NCI-H128 (cell line): ENCODE measurements around the gene MAML2.
"Not testable (repeated sequence)": the region's sequence is repeated elsewhere in the genome, so short reads cannot be mapped to it uniquely, and the experiment has no call there.

ENCODE experiments used
- DNase-seq: peaks from one replicate; lab custom pipeline; 2025; ENCODE audit not compliant: unreplicated experiment; lab: John Stamatoyannopoulos, UW

The MAML2 gene

DNA sequence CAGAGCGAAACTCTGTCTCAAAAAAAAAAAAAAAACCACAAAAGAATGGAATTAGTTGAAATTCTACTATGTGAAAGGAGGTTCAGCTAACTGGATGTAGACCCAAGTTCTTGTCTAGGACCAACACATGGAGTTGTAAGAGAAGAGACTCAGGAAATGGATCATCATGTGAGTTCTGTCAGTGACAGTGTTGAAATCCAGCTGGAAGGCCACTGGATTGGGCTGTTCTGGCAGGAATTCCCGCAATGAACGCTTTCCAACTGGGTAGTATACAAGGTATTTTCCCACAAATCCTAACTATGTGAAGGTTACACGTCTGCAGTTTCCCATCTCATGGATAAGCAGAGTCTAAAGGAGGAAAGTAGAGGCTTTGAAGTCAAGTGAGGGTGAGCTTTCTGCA is 151.2 kb downstream of the MAML2 start:
- no peak for DNase-seq

DNA sequence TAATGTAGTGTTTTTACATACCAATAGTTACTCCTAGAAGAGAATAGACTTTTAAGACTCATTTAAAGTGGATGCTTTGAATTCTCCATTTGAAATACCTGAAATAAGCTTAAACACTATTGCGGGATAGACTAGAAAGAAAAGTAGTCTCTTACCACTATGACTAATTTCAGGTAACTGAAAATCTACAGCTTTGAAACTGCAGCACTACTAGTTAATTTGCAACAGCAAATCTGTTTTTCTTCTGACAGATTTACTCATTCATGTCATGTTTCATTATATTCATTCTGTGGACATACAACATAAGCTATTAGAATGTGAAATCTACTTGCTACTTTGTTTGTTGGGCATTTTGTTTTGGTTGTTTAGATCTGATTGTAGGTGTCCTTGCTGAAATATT is 153.6 kb downstream of the MAML2 start:
- no peak for DNase-seq

DNA sequence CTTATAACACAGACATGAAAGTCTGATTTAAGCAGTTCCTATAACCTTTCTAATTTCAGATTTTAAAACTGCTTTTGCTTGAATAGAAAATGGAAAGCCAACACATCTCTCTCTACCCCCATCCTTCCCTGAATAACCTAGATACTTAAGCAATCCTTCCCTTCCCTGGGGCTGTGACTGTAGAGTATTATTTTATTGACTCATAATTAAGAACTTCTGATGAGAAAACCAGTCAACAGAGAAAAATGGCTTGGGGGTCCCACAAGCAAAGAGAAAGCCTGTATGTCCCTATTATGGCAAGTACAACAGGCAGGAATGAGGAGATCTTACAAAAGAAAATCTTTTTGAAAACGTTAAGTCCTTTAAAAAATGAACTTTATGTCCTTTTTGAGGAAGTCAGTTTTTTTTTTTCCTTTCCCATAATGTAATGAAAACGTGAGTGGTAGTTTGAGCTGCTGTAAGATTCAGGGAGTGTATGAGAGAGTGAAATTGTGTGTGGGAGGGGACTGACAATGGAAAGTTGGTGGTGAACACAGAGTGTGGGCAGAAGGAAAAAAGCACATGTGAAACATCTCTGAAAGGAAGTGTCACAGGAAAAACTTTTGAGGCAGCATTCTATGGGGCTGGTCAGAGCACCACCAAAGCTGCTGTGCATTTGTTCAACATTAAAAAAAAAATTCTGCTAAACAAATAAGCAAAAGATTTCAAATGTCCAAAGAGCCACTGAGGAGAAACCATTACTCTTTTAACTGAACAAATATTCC is 154.6 kb downstream of the MAML2 start:
- no peak for DNase-seq

DNA sequence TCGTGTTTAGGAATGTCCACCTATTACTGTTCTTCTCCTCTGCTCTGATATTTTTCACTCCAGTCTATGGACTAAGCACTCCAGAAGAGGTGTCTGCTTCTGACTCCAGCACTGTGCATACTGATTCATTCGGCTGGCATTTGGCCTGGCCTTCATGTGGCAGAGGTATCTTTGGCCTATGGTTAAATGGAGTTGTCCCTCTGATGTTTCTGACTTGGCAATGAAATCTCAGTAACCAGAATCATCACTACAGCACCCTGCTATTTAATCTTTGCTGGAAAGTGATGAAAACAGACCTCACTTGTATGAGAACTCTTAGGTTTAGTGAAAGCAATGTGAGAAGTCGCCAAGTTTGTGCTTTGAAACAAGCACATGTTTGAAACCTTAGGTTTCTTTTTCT is 155.2 kb downstream of the MAML2 start:
- no peak for DNase-seq

DNA sequence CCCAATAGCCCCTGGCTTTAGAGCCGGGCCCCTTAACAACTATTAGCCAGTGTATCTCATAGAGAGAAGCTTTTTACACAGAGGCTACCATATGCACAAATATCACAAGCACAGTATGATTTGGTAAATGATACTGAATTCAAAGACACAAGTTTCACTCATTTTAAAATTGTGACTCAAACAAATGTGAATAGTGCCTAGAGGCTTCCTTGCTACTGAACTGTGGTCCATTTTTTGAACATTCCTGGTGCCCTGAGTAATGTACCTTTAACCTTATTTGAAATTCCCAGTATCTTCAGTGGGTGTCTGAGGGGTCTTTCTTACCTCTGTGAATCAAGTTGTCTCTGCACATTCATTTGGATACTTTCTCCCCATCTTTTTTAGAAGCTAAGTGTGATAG is 156.2 kb downstream of the MAML2 start:
- DNase-seq = no peak

DNA sequence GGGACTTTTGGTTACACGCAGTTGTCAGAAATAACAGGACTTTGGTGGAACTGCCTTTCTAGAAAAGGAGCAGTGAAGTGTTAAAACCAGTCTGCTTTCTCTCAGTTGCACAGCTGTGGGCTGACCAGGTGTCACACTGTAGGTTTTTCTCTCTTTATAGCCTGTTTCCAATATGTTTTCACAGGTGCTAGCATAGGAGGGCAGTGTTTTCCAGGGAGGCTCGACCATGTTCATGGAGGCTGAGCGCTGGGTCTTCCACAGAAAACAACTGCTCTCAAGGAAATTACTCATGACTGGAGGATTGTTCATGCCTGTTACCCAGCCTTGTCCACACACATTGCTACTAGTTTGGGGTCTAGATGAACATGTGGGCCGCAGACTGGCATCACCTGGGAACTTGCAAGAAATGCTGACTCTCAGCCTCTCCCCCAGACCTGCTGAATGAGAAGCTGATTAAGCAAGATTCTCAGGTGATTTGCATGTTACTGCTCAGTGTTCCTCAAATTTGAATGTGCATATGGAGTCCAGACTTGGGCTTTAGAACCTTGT is 157.7 kb downstream of the MAML2 start:
- no peak for DNase-seq

DNA sequence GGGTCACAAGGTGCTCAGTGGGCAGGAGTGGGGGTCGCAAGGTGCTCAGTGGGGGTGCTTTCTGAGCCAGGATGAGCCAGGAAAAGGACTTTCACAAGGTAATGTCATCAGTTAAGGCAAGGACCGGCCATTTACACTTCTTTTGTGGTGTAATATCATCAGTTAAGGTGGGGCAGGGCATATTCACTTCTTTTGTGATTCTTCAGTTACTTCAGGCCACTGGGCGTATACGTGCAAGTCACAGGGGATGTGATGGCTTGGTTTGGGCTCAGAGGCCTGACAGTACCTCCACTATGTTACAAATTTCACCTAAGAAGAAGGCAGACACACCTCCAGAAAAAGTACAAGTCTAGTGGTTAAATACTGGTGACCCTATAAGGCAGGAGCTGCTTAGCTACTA is 162.1 kb downstream of the MAML2 start:
- not testable (repeated sequence) for DNase-seq

DNA sequence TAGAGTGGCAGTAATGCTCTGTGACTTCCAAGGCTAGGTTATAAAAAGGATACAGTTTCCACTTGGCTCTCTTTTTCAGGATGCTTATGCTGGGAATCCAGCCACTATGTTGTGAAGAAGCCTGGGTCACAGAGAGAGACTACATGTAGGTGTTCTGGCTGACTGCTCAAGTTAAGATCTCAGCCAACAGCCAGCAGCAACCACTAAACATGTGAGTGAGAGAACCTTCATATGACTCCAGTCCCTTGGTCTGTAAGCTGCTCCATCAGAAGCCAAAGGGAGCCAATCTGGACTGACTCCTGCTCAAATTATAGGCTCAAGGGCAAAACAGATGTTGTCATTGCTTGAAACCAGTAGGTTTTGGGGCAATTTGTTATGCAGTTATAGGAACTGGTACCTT is 162.7 kb downstream of the MAML2 start:
- DNase-seq = no peak

DNA sequence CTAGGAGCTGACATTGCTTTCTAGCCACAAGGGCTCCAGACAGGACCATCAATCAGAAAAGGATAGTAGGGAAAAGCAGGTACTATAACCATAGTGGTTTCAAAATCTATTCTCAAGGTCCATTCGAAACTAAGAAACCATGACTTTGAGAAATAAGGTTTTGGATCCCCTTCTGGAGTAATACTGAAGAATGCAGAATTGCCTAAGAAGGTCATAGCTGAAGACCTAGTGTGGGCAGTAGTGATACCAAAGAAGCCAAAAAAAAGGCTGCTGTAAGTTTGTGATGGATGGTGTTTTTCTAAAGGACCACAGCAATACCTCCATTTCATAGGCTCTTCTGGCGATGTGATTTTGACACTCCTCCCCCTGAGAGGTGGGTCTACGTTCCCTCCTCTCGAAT is 163.1 kb downstream of the MAML2 start:
- DNase-seq = no peak

DNA sequence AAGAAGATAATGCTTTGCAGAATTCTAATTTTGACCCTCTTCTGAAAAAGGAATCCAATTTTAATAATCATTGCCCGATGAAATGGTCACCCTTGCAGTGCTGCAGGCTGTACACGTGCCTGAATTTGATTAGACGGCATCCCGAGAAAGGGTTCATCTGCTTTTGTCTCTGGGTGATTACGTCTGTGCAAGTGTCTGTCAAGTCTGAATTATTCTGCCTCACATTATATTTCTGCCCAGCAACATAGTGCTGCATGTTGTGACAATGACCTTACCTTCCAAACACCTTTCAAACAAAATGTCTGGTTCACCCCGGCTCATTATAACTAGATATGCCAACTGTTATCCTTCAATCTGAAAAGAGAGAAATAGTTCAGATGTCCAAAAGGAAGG is 164.1 kb downstream of the MAML2 start:
- no peak for DNase-seq

DNA sequence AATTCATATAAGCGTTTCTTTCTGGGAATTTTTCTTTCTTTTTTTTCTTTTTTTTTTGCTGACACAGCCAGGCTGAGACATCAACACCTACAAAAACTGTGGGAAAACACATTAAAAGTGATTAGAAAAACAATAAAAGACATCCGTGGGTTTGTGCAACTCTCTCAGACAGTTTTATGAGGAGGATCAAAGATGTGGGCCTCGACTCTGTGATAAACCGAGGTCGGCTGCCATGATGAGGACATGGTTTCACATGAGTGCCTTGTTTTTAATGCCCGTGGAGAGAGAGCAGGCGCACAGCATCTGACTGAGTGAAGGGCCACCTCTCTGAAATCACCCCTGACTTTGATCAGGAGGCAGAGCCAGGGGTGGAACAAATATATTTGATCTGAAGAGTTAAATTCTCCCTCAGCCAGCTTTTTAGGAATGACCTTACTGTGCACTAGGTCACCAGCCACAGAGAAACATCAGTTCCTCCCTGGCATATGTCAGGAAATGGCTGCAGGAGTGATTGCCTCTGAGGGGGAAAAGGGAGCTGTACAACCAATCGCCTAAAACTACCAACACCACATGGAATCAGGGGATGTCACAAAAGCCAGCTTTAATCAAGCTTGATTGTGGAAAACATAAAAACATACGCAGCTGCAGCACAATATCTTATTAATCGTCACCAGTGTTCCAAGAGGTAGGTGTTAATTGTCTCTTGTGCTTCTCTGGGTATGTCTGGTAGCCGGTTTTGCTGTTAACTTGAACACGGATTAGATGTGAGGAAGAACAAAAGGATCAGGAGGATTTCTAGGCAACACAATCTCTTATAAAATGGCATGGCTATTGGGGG is 164.7 kb downstream of the MAML2 start:
- DNase-seq = no peak

DNA sequence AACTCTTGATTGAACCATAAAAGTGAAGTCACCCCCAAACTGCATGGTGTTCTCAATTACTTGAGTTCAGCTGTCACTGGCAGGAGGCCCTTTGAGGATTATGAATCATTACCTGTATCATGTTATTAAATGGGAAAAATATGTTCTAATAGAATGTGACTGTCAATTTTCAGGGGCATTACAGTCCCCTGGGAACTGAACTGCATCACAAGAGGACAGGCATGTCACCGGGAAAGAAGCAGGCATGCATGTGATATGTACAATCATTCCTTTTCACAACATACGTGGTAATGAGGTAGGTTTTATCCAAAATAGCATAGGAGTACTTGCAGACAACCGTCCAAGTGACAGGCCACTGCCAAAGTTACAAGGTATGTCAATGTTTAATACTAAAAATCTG is 165.8 kb downstream of the MAML2 start:
- DNase-seq = no peak

DNA sequence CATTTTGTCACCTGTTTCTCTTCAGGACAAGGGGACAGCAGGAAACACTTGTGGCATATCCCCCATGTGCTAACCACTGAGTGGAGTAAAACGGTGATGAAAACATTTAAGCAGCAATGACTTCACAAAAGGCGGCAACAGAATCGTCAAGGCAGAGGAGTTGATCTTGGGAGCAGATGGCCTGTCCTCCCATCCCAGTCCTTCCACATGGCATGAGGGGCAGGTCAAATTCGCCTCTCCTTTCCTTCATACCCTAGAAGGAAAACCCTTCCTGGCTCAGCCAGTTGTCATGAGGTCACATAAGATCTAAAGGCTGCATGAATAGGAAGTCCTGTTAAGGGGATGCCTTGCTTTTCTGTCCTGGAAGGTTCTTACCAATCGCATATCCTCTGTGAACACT is 169.1 kb downstream of the MAML2 start:
- DNase-seq = no peak

DNA sequence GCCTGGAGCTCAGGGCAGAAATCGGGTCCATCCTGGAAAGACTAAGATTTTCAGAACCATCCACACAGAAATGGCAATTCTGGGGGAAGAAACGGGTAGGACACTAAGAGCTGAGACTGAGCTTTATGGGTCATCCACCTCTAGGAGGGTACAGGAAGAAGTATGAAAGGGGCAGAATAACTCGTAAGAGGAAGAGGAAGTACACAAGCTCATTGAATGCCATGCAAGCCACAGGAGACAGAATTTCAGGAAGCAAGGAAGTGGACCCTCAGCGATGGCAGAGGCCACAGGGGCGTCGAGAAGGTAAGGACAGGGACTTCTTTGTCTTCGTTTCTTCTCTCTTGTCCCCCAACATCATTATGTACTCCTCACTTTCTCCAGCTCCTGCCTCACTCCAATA is 169.6 kb downstream of the MAML2 start:
- no peak for DNase-seq

DNA sequence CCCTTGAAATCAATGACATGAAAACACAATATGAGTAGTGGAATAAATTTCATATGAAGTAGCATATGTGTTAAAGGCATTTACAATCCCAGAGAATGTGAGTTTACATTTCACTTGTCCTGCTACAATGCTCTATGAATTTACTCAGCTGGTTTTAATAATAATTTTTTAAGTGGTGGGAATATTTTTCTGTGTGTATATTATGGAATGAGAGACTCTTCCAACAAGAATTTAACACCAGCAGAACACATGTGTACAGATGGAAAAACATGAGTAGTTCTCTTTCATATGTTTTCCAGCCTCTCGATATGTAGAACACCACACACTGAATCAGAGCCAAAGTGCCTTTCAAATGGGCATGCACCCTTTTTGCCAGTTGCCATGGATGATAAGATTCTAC is 170.4 kb downstream of the MAML2 start:
- DNase-seq = no peak

DNA sequence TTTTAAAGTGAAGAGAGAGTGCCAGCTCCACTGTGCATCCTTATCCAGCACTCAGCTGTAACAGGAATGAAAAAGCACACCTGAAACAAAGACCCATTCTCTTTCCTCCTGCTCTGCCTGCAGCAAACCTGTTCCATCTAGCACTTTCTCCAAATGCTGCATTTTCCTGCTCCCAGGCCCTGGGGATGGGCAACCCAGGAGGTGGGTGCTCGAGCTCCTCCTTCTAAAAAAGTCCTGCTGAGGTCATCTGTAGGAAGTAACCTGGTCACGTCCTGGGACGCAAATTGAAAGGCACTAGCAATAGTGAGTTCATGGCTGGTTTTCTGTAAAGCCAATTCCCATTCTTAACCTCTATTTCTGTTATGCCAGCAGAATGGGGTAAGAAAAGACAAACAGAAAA is 173.7 kb downstream of the MAML2 start:
- no peak for DNase-seq

DNA sequence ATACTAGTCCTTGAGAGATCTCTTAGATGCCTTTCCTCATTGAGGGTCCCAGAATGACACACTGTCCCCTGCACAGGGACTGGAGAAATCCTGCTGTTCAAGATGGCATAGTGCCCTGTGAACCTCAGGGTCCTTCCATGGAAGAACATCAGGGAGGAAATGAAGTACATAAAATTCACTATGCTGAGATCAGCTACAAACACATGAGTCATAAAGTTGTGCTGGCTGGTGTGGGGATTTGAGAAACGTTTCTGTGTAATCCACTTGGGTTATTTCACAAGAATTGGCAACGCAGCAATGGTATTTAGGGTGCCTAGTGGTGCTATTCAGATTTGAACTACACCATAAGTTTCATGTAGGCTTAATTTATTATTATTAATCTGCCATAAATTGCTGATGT is 174.4 kb downstream of the MAML2 start:
- no peak for DNase-seq

DNA sequence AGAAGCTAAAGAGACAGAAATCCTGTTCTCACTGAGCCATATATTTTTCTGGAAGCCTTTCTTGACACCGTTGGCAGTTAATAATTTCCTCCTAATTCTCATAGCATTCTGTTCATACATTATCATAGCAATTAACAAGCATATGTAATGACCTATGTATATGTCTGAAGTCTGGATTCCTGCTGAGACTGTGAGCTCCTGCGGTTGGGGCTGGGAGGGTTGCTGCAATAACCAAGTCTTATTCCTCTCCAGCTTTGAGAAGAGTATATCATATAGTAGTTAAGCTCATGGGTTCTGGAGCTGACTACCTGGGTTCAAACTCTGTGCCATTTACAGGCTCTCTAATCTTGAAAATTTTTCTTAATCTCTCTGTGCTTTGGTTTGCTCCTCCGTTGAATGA is 175.2 kb downstream of the MAML2 start:
- DNase-seq = no peak

DNA sequence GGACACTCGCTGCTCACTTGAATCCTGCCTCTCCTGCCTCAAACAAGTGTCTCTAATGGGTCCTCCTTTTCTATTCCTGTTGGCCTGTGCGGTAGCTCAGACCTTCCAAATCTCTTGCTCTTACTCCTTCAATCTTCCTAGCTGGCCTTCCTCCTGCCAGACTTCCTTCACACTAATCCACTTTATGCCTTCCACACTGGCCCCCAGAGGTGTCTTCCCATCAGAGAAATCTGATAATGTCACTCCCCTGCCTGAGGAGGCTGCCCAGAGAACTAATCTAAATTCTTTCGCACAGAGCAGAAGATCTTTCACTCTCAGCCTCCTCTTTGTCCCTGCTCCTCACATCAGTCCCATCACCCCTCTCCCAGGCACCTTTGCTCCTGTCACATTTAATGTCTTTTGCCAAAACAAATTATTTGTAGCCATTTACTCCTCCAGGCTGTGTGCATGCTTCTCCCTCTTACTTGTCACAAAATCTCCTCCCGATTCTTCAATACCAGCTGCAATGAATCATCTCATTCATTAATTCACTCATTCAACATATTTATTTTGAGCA is 175.7 kb downstream of the MAML2 start:
- DNase-seq = no peak

DNA sequence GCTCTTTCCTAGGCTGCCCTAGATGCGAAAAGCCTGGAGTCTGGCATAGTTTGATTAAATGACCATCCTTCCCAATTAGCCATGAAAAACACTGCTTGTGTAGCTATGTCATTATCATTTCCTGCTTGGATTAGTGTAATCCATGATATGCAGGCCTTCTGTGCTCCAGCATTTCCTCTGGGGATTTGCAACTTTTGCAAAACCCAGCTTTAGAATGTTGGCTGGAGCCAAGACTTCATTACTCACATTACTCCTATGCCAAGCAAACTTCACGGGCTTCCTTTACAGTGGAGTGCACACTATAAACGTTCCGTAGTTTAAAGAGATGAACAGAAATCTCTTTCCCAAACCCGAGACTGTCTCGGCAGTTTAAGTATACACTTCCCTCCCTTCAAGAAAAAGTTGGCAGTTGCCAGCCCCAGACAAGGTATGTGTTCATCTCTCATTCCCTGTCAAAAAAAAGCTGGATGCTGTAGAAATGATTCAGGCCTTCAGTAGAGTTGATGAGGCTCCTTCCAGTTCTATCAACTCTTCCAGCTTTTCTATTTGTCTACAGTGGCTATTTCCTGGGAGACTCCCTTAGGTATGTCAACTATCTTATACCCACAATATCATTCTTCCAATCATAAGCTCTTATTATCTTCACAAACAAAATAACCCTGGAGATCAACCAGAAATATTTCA is 180.0 kb downstream of the MAML2 start:
- DNase-seq = no peak

DNA sequence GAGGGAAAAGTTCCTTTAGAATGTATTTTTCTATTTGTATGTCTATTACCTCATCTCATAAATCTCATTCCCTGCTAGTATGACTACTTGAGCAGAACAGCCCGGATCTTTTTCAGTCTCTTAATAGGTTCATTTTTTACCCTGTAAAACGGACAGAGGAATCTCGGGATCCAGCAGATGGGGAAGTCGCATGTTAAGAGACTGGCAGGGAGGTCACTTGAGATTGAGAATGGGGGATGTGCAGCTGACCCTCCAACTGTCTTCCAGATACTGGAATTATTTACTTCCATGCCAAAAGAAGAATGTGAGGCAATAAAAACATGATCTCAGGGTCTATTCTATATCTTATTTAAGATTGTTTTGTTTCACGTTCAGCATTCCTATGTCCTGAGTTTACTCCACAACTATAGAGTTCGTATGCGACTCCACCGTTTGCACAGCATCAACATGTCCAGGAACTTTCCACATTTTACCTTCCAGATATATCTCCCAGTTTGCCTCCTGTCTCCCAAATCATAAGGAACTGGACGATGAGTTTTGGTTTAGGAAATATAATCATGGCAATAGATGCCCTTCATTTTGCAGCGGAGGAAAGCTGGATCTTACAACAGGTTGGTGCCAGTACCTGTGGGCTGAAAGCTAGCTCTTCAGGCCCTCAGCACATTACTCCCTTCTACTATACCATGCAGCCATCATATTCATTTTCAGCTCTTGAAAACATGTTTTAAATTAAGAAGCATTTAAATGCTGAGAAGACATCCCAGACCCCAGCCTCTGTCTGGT is 181.5 kb downstream of the MAML2 start:
- no peak for DNase-seq
